ENCODE measurements around the gene OPRD1.
"Not testable (repeated sequence)": the region's sequence is repeated elsewhere in the genome, so short reads cannot be mapped to it uniquely, and the experiment has no call there.

Gene OPRD1

GRCh38 chr1:28811766-28812668 is at the start of gene OPRD1:
OPRD1 (plus strand) TSS chr1:28812170; CDS start chr1:28812384, 214 bp downstream.
- FAIRE-seq: no peak

GRCh38 chr1:28766532-28767183 is 45.3 kb upstream of the OPRD1 start:
- no peak for FAIRE-seq

- no peak for FAIRE-seq
Observed at GRCh38 chr1:28770601-28771165, 41.3 kb upstream of the OPRD1 start.

- FAIRE-seq: not testable (repeated sequence)
Observed at GRCh38 chr1:28771921-28772320, 40.0 kb upstream of the OPRD1 start.

GRCh38 chr1:28773105-28773504 is 38.9 kb upstream of the OPRD1 start:
- FAIRE-seq: no peak

GRCh38 chr1:28775121-28775942 is 36.6 kb upstream of the OPRD1 start:
- no peak for FAIRE-seq

GRCh38 chr1:28776341-28776740 is 35.6 kb upstream of the OPRD1 start:
- FAIRE-seq: no peak

GRCh38 chr1:28778021-28778420 is 33.9 kb upstream of the OPRD1 start:
- FAIRE-seq: no peak

GRCh38 chr1:28779751-28780408 is 32.1 kb upstream of the OPRD1 start:
- FAIRE-seq: no peak

- FAIRE-seq: no peak
Observed at GRCh38 chr1:28781305-28781704, 30.7 kb upstream of the OPRD1 start.

GRCh38 chr1:28782011-28782410 is 30.0 kb upstream of the OPRD1 start:
- no peak for FAIRE-seq

GRCh38 chr1:28783363-28783762 is 28.6 kb upstream of the OPRD1 start:
- no peak for FAIRE-seq

- FAIRE-seq: no peak
Observed at GRCh38 chr1:28789412-28789811, 22.6 kb upstream of the OPRD1 start.

- FAIRE-seq: no peak
Observed at GRCh38 chr1:28789816-28790215, 22.2 kb upstream of the OPRD1 start.

GRCh38 chr1:28790377-28791035 is 21.5 kb upstream of the OPRD1 start:
- no peak for FAIRE-seq

- not testable (repeated sequence) for FAIRE-seq
Observed at GRCh38 chr1:28791929-28792328, 20.0 kb upstream of the OPRD1 start.

GRCh38 chr1:28792644-28793121 is 19.3 kb upstream of the OPRD1 start:
- FAIRE-seq: no peak

GRCh38 chr1:28794582-28794981 is 17.4 kb upstream of the OPRD1 start:
- not testable (repeated sequence) for FAIRE-seq

GRCh38 chr1:28796352-28797211 is 15.4 kb upstream of the OPRD1 start:
- FAIRE-seq: no peak

- no peak for FAIRE-seq
Observed at GRCh38 chr1:28800324-28800723, 11.6 kb upstream of the OPRD1 start.

GRCh38 chr1:28801461-28801860 is 10.5 kb upstream of the OPRD1 start:
- no peak for FAIRE-seq

Data from G401.6 (cell line).